ENCODE data around the gene ADGRF5.

The ADGRF5 gene

GRCh38 chr6:46894433-46894832, 27.3 kb downstream of the ADGRF5 start:
- no peak overlapping the region for H2AFZ ChIP-seq (ENCODE audit: low read length)

DNA sequence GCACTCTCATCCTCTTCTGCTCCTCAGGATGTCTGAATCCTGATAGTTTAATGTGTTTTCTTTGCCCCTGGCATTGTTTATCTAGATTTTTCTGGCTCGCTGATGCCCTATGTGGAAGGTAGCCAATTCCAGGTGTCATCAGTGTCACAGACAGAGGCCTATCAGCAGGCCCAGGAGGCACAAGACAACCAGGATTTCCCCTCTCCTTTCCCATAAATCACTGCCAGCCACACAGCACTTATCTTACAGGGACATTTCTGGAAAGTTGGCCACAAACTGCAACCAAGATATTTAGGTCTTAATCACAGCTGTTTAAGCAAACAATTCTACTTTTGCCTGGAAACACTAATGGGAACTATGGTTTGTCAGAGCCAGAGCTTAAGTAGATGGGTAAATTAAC, 28.1 kb downstream of the ADGRF5 start:
- H2AFZ ChIP-seq (ENCODE audit: low read length) = no peak overlapping the region
- H3K4me2 ChIP-seq (ENCODE audit: low read depth, low read length) = no peak overlapping the region
- no peak for DNase-seq
- no peak overlapping the region for H3K27ac ChIP-seq (ENCODE audit: low read length)
- TF ChIP-seq EZH2 (optimal IDR thresholded peaks at IDR 0.05; ENCODE audit: low read depth, low read length) (no peak), EZH2phosphoT487 (IDR thresholded peaks at IDR 0.05; ENCODE audit: low read length) (no peak)
- TF ChIP-seq, protein P1, sequence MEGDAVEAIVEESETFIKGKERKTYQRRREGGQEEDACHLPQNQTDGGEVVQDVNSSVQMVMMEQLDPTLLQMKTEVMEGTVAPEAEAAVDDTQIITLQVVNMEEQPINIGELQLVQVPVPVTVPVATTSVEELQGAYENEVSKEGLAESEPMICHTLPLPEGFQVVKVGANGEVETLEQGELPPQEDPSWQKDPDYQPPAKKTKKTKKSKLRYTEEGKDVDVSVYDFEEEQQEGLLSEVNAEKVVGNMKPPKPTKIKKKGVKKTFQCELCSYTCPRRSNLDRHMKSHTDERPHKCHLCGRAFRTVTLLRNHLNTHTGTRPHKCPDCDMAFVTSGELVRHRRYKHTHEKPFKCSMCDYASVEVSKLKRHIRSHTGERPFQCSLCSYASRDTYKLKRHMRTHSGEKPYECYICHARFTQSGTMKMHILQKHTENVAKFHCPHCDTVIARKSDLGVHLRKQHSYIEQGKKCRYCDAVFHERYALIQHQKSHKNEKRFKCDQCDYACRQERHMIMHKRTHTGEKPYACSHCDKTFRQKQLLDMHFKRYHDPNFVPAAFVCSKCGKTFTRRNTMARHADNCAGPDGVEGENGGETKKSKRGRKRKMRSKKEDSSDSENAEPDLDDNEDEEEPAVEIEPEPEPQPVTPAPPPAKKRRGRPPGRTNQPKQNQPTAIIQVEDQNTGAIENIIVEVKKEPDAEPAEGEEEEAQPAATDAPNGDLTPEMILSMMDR (IDR thresholded peaks at IDR 0.05; ENCODE audit: low read length) = no peak
- H3K9me2 ChIP-seq (replicated peaks; ENCODE audit: insufficient read depth, low read length) = no peaks in the 10 kb centered on the region
- H3K9me3 ChIP-seq (replicated peaks; ENCODE audit: insufficient read depth, low read length) = no peaks in the 10 kb centered on the region
- H3K79me2 ChIP-seq (ENCODE audit: low read length) = no peaks in the 10 kb centered on the region
- H4K20me1 ChIP-seq (ENCODE audit: insufficient read depth, low read length) = no peaks in the 10 kb centered on the region
- no peaks in the 10 kb centered on the region for H3K27me3 ChIP-seq (replicated peaks; ENCODE audit: insufficient read depth, low read length)
- no peak overlapping the region for H3K4me3 ChIP-seq (ENCODE audit: low read length)
- H3F3A ChIP-seq (ENCODE audit: insufficient read depth, low read length) = no peaks in the 10 kb centered on the region
- H3K36me3 ChIP-seq (replicated peaks; ENCODE audit: insufficient read depth, low read length) = no peaks in the 10 kb centered on the region
- no peak overlapping the region for H3K9ac ChIP-seq (ENCODE audit: low read length)
- H3K4me1 ChIP-seq (ENCODE audit: low read length) = no peaks in the 10 kb centered on the region

More at GRCh38 chr6:46894433-46894832, 27.3 kb downstream of the ADGRF5 start:
- Histone ChIP-seq H3K4me1 (ENCODE audit: low read length) (no peaks in the 10 kb centered on the region), H3K27ac (ENCODE audit: low read length) (no peak overlapping the region), H3K4me2 (ENCODE audit: low read depth, low read length) (no peak overlapping the region), H4K20me1 (ENCODE audit: insufficient read depth, low read length) (no peaks in the 10 kb centered on the region), H3K27me3 (replicated peaks; ENCODE audit: insufficient read depth, low read length) (no peaks in the 10 kb centered on the region), H3K36me3 (replicated peaks; ENCODE audit: insufficient read depth, low read length) (no peaks in the 10 kb centered on the region), H3K9ac (ENCODE audit: low read length) (no peak overlapping the region), H3K9me3 (replicated peaks; ENCODE audit: insufficient read depth, low read length) (no peaks in the 10 kb centered on the region), H3K4me3 (ENCODE audit: low read length) (no peak overlapping the region), H3F3A (ENCODE audit: insufficient read depth, low read length) (no peaks in the 10 kb centered on the region), H3K79me2 (ENCODE audit: low read length) (no peaks in the 10 kb centered on the region), H3K9me2 (replicated peaks; ENCODE audit: insufficient read depth, low read length) (no peaks in the 10 kb centered on the region)
- DNase-seq = no peak
- TF ChIP-seq, protein P1 (IDR thresholded peaks at IDR 0.05; ENCODE audit: low read length) = no peak
- TF ChIP-seq EZH2 (optimal IDR thresholded peaks at IDR 0.05; ENCODE audit: low read depth, low read length) (no peak), EZH2phosphoT487 (IDR thresholded peaks at IDR 0.05; ENCODE audit: low read length) (no peak)

GRCh38 chr6:46891252-46891795, 30.4 kb downstream of the ADGRF5 start:
- H3K4me3 ChIP-seq (ENCODE audit: low read length) = no peak overlapping the region
- no peaks in the 10 kb centered on the region for H3K4me1 ChIP-seq (ENCODE audit: low read length)
- no peaks in the 10 kb centered on the region for H3K36me3 ChIP-seq (replicated peaks; ENCODE audit: insufficient read depth, low read length)
- H3K79me2 ChIP-seq (ENCODE audit: low read length) = no peaks in the 10 kb centered on the region
- no peak for DNase-seq
- no peak overlapping the region for H3K9ac ChIP-seq (ENCODE audit: low read length)
- no peaks in the 10 kb centered on the region for H3K9me2 ChIP-seq (replicated peaks; ENCODE audit: insufficient read depth, low read length)
- H3K27me3 ChIP-seq (replicated peaks; ENCODE audit: insufficient read depth, low read length) = no peaks in the 10 kb centered on the region
- H3K27ac ChIP-seq (ENCODE audit: low read length) = no peak overlapping the region
- TF ChIP-seq, protein P1 (IDR thresholded peaks at IDR 0.05; ENCODE audit: low read length) = no peak
- TF ChIP-seq EZH2 (optimal IDR thresholded peaks at IDR 0.05; ENCODE audit: low read depth, low read length) (no peak), EZH2phosphoT487 (IDR thresholded peaks at IDR 0.05; ENCODE audit: low read length) (no peak)
- no peaks in the 10 kb centered on the region for H3F3A ChIP-seq (ENCODE audit: insufficient read depth, low read length)
- no peaks in the 10 kb centered on the region for H4K20me1 ChIP-seq (ENCODE audit: insufficient read depth, low read length)
- H2AFZ ChIP-seq (ENCODE audit: low read length) = no peak overlapping the region
- H3K4me2 ChIP-seq (ENCODE audit: low read depth, low read length) = no peak overlapping the region
- H3K9me3 ChIP-seq (replicated peaks; ENCODE audit: insufficient read depth, low read length) = no peaks in the 10 kb centered on the region

Data from MM.1S (cell line).